ENCODE measurements around the gene SRXN1.
"Not testable (repeated sequence)": the region's sequence is repeated elsewhere in the genome, so short reads cannot be mapped to it uniquely, and the experiment has no call there.

Gene SRXN1
- total RNA-seq, result 0.17 to 1.6 (median 0.66) reads per million in 17 experiments

DNA sequence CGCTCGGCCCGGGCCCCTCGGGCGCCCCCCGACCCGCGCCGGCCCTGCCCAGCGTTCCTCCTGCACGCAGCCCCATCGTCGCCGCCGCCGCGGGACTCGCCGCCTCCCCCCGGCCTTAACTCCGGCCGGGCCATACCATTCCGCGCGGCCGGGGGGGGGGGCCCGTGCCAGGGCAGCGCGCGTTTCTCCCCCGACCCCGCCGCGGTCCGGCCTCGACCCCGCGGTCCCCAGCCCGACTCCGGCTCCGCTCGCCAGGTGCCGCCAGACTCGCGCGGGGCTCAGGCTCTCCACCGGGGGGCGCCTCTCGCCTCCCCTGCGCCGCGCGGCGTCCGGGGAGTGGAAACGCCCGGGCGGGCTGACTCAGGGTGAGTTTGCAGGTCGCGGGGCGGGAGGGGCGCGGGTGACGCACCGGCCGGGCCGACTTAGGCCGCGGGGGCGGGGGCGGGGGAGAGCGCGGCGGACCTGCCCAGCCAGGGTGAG, at the start of gene SRXN1:
Gene SRXN1, minus strand, starts transcription at position 91 of the 480 bp plus-strand sequence. Its CDS starts 15 bp downstream, at position 76.
- DNase-seq, result peak; percentile 88 to 96 (median 94)

DNA sequence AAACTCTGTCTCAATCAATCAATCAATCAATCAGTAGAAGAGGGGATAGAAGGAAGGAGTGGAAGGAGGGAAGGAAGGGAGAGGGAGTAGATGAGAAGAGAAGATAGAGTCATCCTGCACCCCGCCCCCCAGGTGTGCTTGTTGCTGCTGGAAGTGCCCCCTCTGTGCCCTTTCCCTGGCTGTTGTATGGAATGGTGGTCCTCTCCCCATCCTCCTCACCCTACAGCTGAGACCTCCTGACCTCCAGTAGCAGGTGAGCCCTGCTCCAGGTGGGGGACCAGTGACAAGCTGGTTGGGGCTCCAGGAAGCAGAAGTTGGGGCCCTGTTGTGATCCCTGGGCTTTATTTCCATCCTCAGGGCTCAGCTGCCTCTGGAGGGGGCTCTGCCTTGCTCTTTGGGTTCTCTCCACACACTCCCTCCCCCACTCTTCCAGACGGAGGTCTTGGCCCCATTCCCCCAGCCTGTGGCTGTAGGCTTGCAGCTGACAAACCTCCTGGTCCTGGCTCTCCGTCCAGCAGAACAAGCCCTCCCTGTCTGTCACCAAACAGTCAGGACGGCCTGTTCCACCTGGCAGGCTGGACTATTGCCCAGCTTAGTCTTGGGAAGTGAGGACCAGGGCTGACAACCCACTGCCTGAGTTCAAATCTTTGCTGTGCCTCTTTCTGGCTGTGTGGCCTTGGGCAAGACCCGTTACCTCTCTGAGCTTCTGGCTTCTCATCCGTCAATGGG, 48.6 kb upstream of the SRXN1 start:
- DNase-seq, result no peak

DNA sequence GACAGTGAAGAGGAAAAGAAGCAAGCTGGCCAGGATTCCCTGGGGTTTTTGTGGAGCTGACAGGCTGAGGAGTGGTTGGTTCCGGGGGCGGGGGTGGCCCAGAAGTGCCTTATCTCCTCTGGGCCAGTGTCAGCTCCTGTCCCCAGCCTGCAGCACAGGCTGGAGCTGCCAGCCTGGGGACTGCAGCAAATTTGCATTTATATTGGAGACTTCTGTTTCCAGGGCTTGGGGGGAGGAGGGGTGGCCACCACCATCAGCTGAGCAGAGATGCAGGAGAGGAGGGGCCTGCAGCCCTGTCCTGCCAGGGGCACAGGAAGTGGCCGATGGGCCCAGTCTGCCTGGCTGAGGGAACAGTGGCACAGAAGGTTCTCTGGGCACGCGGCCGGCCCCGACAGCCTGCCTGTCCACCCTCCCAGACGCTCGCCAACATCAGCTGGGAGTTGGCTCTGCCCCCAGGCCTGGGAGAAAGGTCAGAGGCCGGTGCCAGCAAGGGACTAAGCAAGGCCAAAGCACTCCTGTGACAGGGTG, 46.9 kb upstream of the SRXN1 start:
- no peak for DNase-seq

DNA sequence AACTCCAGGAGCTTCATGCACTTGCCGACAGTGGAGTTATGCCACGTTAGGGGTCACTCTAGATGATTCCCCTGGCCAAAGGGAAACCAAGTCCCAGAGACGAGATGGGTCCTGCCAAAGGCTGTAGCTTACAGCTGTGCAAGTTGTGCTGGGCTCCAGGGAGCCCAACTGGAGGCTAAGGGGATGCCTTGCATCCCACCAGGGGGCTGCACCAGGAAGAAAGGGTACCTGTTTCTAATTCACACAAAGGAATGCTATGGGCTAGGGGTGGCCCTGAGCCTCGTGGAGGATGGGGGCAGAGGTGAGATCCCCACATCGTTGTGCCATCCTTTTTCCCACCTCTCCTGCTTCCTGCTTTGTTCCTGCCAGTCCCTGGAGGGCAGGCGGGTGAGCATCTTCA, 46.3 kb upstream of the SRXN1 start:
- no peak for DNase-seq

DNA sequence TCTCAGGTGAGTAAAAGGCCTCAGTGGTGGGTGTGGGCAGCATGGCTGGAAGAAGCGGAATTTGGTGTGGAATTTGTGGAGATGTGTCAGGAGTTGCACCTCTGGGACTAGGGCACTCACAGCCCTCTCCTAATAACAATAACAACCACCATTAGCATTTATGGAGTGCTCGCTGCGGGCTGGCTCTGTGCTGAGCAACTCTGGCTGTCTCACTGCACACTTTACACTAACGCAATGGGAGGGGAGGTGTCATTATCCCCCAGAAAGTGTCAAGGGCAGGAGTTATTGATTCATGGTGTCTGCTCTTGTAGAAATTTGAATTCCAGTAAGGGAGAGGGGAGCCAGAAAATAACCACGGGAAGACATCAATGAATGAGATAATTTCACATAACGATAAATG, 45.3 kb upstream of the SRXN1 start:
- no peak for DNase-seq

DNA sequence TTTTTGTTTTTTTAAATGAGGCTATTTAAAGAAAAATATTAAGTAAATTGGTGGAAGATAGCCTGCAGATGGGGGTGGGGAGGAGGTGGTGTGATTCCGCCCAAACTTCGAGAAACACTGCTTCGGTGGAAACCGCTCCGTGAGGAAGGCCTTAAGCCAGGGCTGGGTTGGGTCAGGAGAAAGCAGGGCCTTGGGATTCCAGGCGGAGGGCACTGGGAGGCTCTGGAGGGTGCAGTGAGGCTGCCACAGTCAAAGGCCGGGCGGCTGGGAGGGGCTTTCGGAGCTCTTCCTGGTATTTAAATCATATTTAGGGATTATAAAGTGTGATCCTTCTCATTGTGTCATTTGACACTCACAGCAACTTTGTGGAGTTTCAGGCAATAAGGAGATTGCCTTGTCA, 44.8 kb upstream of the SRXN1 start:
- no peak for DNase-seq

DNA sequence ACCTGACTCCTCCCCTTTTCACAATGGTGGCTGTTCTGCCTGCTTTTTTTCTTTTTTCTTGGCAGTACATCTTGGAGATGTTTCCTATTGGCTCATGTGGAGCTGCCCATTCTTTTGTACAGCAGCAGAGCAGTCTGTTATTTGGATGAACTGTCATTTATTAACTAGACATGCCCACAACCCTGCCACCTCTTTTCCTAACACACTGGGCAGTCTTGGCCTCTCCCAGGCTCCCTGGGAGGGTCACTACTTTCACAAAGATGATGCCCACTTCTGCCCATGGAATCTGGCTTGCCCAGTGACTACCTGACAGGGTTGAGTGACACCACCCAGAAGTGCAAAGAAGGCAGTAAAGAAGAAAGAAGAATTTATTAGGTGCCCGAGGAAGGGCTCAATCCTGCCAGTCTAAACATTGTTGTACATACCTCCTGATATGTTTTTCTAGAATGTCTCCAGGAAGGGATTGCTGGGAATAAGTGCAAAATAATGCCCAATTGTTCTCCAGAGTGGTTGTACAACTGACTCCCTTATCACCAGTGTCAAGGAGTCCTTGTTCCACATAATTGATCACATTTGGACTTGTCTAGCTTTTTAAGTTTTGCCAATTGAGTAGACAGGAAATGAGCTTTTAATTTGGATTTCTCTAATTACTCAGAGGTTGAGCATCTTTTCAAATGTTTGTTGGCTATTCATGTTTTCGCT, 42.3 kb upstream of the SRXN1 start:
- DNase-seq, result no peak

DNA sequence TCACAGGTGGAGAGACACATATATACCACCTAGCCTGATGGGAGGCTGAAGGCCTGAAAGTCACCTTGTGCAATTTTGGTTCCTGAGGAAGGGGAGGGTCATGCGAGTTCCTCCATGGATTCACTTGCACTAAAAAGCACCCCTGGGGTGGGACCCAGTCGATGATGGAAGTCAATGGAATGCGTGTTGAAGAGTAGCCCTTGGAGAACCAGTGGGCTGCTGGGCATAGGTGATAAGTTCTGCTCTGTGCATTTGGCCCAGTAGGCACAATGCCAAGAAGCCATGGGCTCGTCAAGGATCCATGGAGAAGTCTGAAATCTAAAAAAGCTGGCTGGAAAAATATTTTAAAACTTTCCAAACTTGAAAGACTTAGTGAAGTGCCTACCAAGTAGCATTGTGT, 41.5 kb upstream of the SRXN1 start:
- DNase-seq, result no peak

DNA sequence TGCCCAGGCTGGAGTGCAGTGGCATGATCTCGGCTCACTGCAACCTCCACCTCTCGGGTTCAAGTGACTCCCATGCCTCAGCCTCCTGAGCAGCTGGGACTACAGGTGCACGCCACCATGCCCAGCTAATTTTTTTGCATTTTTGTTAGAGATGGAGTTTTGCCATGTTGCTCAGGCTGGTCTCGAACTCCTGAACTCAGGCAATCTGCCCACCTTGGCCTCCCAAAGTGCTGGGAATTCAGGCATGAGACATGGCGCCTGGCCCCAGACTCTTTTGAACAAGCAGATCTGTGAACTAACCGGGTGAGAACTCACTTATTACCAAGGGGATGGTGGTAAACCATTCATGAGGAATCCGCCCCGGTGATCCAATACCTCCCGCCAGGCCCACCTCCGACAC, 40.8 kb upstream of the SRXN1 start:
- not testable (repeated sequence) for DNase-seq

DNA sequence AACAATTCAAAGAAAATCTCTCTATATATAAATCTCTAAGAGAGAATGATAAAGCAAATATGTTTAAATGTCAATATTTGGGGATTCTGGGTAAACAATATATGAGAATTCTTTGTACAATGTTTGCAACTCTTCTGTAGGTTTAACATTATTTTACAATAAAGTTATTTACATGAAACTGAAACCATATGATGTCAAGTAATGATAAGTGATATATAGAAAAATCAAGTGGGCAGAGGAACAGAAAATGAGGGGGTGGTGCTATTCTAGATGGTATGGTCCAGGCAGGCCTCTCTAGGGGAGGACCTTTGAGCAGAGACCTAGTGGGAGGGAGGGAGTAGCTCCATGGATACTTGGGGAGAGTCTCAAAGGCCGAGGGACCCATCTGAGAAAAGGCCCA, 39.0 kb upstream of the SRXN1 start:
- no peak for DNase-seq

DNA sequence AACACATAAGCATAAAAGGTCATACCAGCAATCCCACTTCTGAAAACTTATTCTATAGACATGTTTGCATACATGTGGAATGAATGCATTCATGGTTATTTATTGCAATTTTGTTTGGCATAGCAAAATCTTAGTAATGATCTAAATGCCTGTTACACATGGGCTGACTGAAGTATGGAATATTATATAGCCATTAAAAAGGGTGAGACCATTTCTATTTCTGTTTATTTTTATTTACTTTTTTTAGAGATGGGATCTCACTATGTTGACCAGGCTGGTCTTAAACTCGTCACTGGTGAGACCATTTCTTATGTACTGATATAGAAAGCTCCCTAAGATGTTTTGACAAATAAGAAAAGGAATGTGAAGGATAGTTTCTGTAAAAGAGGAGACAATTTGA, 36.9 kb upstream of the SRXN1 start:
- no peak for DNase-seq

DNA sequence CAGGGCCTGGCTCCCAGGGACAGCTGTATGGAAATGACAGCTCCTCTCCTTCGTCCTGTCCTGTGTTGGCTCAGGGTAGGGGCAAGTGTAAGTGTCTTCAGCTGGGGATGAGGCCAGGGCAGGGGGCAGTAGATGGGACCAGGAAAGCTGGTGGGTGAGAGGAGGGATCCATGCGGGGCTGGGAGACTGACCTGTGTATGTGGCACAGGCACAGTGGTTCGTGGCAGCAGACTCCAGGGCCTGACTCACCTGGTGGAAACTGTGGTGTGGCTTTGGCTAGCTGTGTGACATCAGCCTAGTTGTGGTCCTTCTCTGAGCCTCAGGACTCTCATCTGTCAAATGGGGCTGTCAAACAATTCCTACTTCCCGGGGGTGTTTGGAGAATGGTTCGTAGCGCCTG, 36.3 kb upstream of the SRXN1 start:
- DNase-seq, result no peak

DNA sequence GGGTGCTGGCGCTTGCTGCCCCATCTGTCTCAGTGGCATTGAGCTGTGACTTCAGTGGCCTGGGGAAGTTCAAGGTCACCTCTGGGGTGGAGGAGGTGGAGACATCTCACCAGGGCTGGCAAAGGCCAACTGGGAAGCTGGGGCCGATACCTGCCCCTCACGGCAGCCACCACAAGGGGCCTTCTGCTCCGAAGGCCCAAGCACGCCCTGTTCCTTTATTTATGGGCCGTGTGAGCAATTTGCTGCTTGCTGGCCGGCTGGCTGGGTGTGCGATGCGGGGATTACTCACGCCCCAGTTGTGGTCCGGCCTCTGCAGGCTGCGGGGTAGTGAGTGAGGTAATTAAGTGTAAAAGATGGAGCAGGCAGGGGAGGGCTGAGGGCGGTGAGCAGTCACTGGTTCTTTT, 35.8 kb upstream of the SRXN1 start:
- no peak for DNase-seq

DNA sequence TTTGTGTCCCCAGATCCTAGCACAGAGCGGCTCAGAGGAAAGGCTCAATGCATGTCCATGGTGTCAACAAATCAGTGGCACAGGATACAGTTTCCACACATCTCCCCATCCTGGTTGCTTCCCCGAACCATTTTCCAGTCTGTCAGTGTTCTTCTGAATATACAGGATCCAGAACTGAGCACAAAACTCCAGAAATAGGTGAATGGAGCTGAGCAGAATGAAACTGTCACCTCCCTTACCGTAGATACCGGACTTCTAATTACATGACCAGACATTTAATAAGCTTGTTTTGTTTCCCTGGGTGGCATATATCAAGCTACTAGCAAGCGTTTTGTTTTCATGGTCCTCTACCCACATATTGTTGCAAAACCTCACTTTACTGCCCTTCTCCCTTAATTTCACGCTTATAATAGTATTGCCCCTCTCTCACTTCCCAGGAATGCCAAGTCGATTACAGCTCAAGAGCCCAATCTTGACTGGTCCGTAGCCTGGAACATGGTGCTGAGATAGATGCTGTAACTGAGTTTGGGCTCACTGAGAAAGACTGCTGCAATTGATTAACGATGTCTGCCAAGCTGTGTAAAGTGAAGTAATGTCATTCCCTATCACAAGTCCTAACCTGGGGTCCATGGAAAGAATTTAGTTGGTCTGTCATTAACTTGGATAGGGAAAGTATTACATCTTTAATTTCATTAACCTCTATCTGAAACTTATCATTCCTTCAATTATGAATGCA, 34.6 kb upstream of the SRXN1 start:
- DNase-seq, result no peak

DNA sequence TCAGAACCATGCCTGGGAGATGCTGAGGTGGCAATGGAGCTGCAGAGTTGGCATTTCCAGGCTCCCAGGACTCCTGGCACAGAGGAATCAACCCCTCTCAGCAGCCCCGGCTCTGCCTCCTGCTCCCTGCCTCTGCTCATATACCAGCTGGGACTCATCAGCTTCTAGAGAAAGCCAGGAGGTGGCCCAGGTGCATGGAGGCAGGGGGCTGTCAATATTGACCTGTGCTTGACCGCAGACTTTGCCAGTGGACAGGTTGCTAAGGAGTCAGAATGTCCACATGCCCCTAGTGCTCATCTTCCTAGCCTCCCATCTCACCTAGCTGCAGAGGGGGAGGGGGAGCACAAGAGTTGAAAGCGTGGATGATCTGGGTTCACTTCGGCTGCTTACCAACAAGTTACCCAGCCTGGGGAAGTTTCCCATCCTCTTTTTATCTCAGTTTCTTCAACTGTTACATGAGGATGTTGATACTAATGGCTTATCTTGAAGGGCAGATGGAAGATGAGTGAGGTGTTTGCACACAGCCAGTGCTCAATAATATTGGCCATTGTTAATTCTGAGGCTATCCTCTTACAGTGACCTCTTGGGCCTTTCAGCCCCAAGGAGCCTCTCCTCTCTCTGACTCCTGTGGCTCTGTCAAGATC, 31.8 kb upstream of the SRXN1 start:
- no peak for DNase-seq

DNA sequence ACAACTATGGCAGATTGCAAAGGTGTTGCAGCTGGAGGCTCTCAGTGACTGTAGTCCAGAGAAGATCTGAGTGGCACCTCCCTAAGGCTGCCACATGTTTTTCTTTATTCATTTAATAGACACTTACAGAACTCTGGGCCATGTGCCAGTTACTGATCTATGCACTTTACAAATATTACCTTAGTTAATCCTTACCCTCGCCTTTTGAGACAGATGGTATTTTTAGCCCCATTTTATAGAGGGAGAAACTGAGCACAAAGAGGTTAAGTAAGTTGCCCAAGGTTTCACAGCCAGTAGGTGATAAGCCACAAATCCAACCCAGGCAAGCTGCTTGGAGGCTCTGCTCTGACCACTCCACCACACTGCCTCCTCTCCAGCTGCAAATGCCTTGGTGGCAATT, 29.1 kb upstream of the SRXN1 start:
- DNase-seq, result no peak

DNA sequence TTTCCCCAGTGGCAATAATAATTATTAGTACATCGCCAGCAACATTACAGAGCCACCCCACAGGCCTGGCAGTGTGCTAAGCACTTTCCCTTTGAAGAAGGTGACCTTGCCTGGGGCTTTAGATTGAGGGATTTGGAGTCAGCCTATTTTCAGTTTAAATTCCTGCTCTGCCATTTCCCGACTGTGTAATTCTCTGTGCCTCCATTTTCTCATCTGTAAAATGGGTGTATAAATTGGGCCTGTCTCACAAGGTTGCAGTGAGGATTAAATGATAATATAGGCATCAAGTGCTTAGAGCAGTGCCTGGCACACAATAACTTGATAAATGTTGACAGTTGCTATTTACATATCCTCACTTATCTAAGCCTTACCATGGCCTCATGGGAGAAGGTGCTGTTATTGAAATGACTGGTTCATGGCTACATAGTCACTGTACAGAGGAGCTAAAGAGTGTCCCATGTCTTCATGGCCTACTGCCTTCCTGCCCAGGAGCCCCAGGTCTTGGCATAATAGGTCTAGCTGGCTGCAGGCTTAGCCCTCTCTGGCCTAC, 27.7 kb upstream of the SRXN1 start:
- DNase-seq, result no peak

DNA sequence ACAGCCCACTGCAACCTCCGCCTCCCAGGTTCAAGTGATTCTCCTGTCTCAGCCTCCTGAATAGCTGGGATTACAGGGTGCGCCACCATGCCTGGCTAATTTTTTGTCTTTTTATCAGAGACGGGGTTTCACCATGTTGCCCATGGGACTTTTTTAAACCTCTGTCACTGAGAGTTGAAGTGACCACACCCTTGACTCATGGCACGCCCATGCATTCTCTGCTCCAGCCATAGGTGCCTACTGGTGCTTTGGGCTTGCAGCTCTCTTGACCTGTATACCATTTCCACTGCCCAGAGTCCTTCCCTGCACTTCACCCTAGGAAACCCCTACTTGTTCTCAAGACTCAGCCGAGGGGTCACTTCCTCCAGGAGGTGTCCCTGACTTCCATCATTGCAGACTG, 25.0 kb upstream of the SRXN1 start:
- DNase-seq, result peak in 2 of 4 experiments; percentile 30 to 32

DNA sequence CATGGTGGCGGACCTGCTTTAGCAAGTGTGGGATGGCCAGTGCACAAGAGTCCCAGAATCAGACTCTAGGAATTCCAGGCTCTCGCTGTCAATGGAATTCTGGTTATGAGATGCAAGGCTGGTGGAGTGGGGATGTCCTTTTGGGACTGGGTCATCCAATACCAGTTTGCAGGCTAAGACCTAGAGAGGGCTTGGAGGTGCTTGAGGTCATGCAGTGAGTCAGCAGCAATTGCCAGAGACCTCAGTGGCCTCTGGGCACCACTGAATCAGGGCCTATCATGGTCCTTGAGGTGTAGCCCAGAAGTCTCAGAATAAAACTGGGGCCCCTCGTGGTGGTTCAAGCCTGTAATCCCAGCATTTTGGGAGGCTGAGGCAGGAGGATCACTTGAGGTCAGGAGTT, 24.0 kb upstream of the SRXN1 start:
- peak in 2 of 4 experiments; percentile 34 to 38 for DNase-seq

DNA sequence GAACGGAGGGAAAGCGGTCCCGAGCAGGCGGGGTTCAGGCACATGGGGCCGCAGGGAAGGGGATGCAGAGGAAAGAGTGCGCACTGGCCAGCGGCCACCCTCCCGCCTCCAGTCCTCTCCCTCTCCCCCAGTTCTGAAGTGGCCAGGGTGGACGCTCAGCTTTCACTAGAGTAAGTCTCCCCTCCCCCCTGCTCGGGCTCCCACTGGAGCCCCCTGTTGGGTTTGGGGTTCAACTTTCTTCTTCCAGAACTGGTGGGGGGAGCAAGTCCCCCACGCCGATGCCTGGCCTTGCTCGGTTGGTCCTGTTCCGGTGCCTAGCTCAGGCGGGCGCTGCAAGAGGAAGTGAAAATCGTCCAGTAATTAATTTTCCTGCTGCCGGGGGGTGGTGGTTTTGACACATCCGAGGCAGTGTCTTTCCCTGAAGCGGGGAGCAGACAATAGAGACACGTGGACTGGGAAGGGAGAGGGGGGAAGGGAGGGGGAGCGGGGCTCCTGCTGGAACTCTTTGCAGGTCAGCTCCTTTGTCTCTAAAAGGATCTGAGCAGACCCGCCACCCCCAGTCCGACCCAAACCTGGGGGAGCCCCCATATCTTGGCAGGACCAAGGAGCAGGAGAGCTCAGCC, 23.4 kb upstream of the SRXN1 start:
- DNase-seq, result peak; percentile 71 to 89 (median 82)

DNA sequence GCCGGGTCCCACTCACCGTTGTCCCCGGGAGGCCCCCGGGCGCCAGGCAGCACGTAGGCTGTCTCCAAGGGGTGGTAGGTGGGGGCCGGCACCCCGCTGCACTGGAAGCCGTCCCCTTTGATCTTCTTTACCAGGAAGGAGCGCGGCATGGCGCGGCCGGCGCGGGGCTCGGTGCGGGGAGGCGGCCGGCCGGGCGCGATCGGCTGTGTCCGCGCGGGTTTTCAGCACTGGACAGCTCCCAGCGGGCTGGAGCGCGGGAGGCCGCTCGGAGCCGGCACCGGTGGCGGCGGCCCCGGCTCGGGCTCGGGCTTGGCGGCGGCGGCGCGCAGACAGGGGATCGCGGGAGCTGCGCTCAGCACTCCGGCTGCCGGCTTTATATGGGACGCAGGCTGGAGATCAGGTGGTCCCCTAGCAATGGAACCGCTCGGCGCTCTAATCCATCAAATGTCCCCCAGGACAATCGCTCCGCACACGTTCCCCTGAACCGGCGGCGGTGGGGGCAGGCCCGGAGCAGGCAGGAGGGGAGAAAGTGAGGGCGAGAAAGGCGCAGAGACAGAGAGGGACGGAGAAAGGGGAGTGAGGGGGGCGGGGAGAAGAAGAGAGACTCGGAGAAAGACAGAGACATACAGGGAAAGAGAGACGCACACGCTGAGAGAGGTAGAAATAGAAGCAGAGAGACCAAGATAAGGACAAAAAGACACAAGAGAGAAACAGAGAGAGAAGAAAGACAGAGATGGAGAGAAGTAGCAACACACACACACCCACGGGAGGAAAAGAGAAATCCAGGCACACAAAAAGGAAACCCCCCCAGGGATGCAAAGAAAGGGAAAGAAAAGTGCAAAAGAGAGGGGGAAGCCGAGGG, 22.7 kb upstream of the SRXN1 start, which contains the start of gene SCRT2:
Gene SCRT2, minus strand, starts transcription at position 350 of the 862 bp plus-strand sequence. Its CDS starts 201 bp downstream, at position 149.
- DNase-seq, result peak; percentile 71 to 92 (median 82)
